Fibroblast of the aortic adventitia (primary cell): ENCODE data around the gene TEDC1. TPM values are rescaled to one million over a fixed set of nuclear protein-coding genes. Genes with fewer than 3 reads are reported as not detected.

Experiments used
- DNase-seq: peaks from one replicate; pipeline ENCODE4 v3.0.0-alpha.2; 2010; ENCODE audit warnings: low read depth
- H3K4me3 ChIP-seq: 2 replicates; pipeline ENCODE4 v1.5.1; 2011; ENCODE audit warnings: low read depth, mild to moderate bottlenecking, control low read depth, low read length, moderate library complexity
- total RNA-seq: library from RNA; depleted of rRNA; stranded (reverse); fragments of >200 nt; gene quantifications from 2 replicates; pipeline ENCODE4 v1.2.3, GENCODE V29; 2012; ENCODE audit warnings: low replicate concordance
- TF ChIP-seq, protein P1 (sequence below): IDR thresholded peaks from 2 replicates; pipeline ENCODE4 v1.5.1; 2011; ENCODE audit warnings: mild to moderate bottlenecking, low read length, control low read depth, inconsistent platforms; ENCODE audit not compliant: insufficient read depth

The TEDC1 gene
- total RNA-seq, 1 donor: 12.6 TPM

DNA sequence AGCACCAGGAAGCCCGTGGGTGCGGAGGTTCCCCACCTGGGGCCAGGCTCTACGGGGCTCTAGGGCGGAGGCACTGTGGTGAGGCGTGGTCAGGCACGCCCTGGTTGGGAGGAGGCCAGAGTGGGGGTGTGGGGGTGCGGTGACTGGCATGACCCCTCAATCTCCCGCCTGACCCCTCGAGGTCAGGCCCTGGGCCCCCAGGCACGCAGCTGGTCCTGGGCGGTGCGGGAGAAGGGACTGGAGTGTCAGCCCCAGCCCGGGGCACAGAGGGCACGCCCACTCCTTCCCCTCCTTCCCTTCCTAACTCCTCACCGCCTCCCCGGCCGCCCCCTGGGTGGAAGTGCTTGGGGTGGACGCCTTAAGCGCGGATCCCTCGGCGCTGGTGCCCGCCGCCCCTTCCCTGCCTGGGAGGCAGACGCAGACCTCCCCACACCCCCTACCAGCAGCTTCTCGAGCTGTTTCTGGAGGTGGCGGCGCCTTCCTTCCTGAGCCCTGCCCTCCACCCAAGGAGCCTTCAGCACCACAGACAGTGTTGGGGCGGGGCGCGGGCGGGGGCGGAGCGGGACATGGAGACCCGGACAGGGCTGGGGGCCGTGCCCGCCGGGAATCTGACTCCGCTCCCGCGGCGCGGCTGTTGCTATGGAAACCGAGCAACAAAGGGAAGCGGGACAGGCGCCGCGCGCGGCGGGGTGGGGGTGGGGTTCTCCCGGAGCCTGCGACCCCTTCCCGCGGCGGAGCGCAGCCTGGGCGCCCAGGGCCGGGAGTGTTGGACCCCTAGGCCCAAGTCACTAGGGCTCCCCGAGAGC, 17.2 kb upstream of the TEDC1 start:
- peak overlapping the region; percentile 66 for H3K4me3 ChIP-seq
- DNase-seq: peak; percentile 67
- TF ChIP-seq, protein P1, sequence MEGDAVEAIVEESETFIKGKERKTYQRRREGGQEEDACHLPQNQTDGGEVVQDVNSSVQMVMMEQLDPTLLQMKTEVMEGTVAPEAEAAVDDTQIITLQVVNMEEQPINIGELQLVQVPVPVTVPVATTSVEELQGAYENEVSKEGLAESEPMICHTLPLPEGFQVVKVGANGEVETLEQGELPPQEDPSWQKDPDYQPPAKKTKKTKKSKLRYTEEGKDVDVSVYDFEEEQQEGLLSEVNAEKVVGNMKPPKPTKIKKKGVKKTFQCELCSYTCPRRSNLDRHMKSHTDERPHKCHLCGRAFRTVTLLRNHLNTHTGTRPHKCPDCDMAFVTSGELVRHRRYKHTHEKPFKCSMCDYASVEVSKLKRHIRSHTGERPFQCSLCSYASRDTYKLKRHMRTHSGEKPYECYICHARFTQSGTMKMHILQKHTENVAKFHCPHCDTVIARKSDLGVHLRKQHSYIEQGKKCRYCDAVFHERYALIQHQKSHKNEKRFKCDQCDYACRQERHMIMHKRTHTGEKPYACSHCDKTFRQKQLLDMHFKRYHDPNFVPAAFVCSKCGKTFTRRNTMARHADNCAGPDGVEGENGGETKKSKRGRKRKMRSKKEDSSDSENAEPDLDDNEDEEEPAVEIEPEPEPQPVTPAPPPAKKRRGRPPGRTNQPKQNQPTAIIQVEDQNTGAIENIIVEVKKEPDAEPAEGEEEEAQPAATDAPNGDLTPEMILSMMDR: no peak

DNA sequence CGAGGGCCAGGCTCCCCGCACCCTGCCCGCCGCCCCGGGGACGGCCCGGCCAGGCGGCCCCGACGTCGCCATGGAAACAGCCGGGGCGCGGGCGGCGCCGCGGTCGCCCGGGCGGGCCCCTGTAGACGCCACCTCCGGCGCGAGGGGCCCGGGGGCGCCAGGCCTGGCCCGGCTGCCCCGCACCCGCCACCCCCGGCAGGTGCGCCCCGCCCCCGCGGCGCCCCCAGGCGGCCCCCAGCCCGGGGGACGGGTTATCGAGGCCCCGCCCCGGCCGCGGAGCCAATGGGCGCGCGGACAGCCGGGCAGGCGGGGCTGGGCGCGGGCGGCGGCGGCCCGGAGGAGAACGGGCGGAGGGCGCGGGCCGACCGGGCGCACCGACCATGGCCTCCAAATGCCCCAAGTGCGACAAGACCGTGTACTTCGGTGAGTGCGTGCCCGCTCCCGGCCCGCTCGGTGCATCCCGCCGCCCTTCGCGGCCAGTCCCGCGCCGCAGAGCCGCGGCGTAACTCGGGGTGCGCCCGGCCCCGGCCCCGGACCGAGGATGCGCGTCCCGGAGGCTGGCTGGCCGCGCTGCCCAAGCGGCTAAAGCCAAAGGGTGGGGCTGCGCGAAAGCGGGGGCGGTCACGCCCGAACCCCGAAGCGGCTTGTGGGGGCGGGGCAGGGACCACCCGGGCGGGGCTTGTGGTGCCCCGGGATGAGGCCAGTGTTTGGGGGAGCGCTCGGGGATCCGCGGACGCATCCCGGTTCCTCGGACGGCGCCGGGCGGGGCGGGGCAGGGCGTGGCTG, 16.4 kb upstream of the TEDC1 start, which contains the start of gene CRIP2:
Gene CRIP2 (plus strand): TSS at position 339 of the 786 bp plus-strand sequence. CDS start 42 bp downstream, at position 381.
- no peak for DNase-seq
- peak within 1 kb of the TSS; percentile 76 for H3K4me3 ChIP-seq
- TF ChIP-seq, protein P1: no peak

DNA sequence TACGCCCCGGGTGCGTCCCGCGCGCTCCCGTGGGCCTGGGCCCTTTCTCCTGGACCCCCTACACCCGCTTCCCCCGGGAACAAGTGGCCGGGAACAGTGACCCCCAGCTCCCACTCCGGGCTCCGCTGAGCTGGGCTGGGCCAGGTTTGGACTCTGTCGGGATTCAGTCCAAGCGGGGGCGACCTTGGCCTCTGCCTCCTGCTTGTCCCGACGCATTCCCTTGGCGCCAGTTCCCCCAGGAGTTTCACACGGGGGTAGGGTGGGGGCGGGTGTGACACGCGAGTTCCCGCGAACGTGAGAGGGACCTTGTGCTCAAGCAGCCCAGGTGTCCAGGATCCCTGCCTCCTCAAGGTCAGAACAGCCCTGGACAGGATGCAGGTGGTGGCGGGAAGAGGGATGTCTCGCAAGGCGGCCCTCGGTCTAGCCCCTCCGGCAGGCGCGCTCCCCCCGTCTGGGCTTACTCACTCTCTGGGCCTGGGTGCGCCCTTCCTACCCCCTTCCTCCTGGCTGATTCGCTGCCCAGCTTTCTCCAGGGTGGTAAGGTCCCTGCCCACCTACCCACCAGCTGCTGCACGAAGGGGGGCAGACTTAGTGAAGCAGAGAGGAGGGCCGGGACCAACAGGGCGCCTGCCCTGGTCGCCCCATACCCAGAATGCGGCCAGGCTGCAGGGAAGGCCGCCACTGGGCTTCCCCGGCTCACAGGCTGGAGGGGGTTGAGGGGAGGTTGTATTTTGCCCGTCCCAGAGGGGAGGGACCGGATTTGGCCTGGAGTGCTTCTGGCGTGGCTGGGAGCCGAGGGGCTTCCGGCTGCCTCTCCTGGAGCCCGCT, 15.6 kb upstream of the TEDC1 start:
- peak overlapping the region; percentile 76 for H3K4me3 ChIP-seq
- DNase-seq: peak; percentile 50
- TF ChIP-seq, protein P1: no peak

DNA sequence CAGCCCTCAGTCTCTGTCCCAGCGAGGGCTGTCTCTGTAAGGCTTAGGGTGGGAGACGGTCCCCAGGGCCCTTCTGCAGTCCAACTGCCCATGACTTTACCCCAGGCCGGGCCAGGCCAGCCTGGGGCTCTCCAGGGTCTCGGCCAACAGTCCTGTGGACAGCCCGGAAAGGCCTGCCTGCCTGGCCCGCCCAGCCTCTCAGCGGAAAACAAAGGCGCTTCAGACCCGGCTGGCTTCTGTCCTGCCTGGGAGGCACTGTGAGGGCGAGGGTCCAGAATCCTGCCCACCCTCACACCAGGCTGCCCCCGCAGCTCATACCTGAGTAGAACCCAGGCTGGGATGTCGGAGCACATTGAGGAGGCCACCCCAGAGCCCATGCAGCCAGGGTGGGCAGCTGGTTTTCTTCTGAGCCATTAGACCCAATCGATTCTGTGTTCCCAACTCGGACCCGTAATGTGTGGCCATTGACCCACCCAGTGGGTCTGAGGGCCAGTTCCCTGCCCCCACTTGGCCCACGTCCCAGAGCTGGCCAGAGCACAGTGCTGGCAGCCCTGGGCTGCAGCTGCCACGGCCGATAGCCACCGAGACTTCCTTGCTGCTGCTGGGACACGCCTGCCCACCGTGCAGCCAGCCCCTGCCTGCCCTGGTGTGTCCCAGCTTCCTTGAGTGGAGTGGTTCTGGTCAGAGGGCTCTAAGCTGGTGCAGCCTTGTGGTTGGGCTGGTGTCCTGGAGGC, 14.8 kb upstream of the TEDC1 start:
- peak overlapping the region; percentile 76 for H3K4me3 ChIP-seq
- DNase-seq: peak; percentile 42
- TF ChIP-seq, protein P1: no peak

DNA sequence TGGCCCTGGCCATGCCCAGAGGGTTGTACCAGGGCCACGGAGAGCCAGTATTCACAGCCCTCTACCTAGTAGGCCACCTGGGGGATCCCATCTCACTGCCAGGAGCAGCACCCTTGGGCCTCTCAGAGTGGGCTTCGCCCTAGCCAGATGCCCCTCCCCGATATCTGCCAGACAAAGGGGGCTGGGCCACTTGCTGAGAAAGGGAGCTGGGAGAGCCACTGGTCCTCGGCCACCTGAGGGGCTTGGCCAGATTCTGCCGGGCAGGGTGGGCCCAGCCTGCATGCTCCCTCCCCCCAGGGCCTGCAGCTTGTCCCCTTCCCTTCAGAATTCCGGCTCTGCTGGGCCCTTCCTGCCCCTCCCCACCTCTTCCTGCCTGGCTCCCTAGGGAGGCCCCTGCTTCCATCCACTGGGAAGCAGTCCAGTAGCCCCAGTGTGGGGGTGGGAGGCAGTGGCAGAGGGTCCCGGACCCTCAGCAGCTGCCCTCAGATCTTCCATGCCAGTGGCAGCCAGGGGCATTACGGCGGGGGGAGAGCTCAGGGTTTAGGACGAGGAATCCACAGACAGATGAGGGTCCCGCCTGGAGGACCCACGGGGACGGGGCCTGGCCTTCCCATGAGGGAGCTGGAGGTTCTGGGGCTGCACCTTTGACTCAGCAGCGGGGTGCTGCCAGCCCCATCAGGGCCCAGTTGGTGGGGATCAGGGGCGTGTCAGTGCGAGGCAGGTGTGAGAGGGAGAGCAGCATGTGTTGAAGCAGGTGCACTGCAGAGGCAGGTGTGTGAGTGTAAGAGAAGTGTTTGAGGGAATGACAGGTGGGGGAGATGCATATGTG, 14.0 kb upstream of the TEDC1 start:
- TF ChIP-seq, protein P1: no peak
- peak overlapping the region; percentile 76 for H3K4me3 ChIP-seq
- no peak for DNase-seq
